HEK293 (cell line): Measurements from ENCODE around the gene MAL.

ENCODE experiments used
- CTCF ChIA-PET: fragments of 350-600 bp; formaldehyde crosslinking; extraction: SDS; loops from one replicate; lab custom pipeline; 2021; ENCODE audit warnings: antibody characterized with exemption; lab: Yijun Ruan, JAX
- POLR2A ChIA-PET: fragments of 300-600 bp; formaldehyde crosslinking; extraction: SDS; loops from one replicate; lab custom pipeline; 2020; ENCODE audit warnings: antibody characterized with exemption, inconsistent platforms; lab: Yijun Ruan, JAX
- H3K27ac ChIP-seq: fragments of 200-500 bp; sonication (Bioruptor generic); 2 replicates; pipeline ENCODE4 v1.5.1; 2014; ENCODE audit warnings: low read depth, low read length, control low read depth, inconsistent platforms; ENCODE audit errors: extremely low read depth
- H3K36me3 ChIP-seq, 2 experiments: fragments of 200-500 bp in 1 of 2; sonication (Bioruptor generic) in 1 of 2; 1 replicate in 1 of 2; 2 replicates in 1 of 2; pipeline ENCODE4 v1.5.1; 2014 to 2017; ENCODE audit warnings: inconsistent platforms in 2 of 2, low read length in 2 of 2; ENCODE audit not compliant: control insufficient read depth in 2 of 2, insufficient read depth in 1 of 2
- H3K4me1 ChIP-seq: fragments of 200-500 bp; sonication (Bioruptor generic); 2 replicates; pipeline ENCODE4 v1.5.1; 2014; ENCODE audit warnings: mild to moderate bottlenecking, low read length, inconsistent platforms; ENCODE audit not compliant: control insufficient read depth, insufficient read depth
- H3K4me3 ChIP-seq: 2 replicates; pipeline ENCODE4 v1.5.1; 2011; ENCODE audit warnings: low read depth, mild to moderate bottlenecking, control low read depth, low read length, moderate library complexity
- H3K9me3 ChIP-seq: fragments of 200-500 bp; sonication (Bioruptor generic); 2 replicates; pipeline ENCODE4 v1.5.1; 2014; ENCODE audit warnings: low read depth, low read length, inconsistent platforms; ENCODE audit not compliant: control insufficient read depth, insufficient read depth
- GLI2 ChIP-seq: fragments of 450-650 bp; formaldehyde crosslinking; IDR thresholded peaks from 2 replicates; pipeline ENCODE4; 2017; ENCODE audit warnings: missing biosample characterization, missing genetic modification characterization, low read depth, borderline replicate concordance
- GLIS1 ChIP-seq: fragments of 450-650 bp; formaldehyde crosslinking; IDR thresholded peaks from 2 replicates; pipeline ENCODE4 v1.5.1; 2016; ENCODE audit warnings: missing biosample characterization, missing genetic modification characterization
- PRDM1 ChIP-seq: fragments of 450-650 bp; formaldehyde crosslinking; IDR thresholded peaks from 2 replicates; pipeline ENCODE4; 2016; ENCODE audit warnings: missing biosample characterization, missing genetic modification characterization
- YY1 ChIP-seq: fragments of 450-650 bp; formaldehyde crosslinking; IDR thresholded peaks from 2 replicates; pipeline ENCODE4 v1.5.1; 2018; ENCODE audit warnings: missing biosample characterization, missing genetic modification characterization
- ZBTB7A ChIP-seq: fragments of 450-650 bp; formaldehyde crosslinking; IDR thresholded peaks from 2 replicates; pipeline ENCODE4 v1.5.1; 2016; ENCODE audit warnings: low read depth, missing biosample characterization, missing genetic modification characterization
- ZFP69B ChIP-seq: fragments of 450-650 bp; formaldehyde crosslinking; IDR thresholded peaks from 2 replicates; pipeline ENCODE4 v1.5.1; 2016; ENCODE audit warnings: missing biosample characterization, missing genetic modification characterization
- ZNF121 ChIP-seq: fragments of 450-650 bp; formaldehyde crosslinking; IDR thresholded peaks from 2 replicates; pipeline ENCODE4 v1.5.1; 2016; ENCODE audit warnings: missing biosample characterization, missing genetic modification characterization
- ZNF169 ChIP-seq: fragments of 450-650 bp; formaldehyde crosslinking; IDR thresholded peaks from 2 replicates; pipeline ENCODE4 v1.5.1; 2016; ENCODE audit warnings: missing biosample characterization, missing genetic modification characterization
- ZNF221 ChIP-seq: fragments of 450-650 bp; formaldehyde crosslinking; IDR thresholded peaks from 2 replicates; pipeline ENCODE4 v1.5.1; 2017; ENCODE audit warnings: missing biosample characterization, missing genetic modification characterization, borderline replicate concordance
- ZNF239 ChIP-seq: fragments of 450-650 bp; formaldehyde crosslinking; IDR thresholded peaks from 2 replicates; pipeline ENCODE4 v1.5.1; 2016; ENCODE audit warnings: missing biosample characterization, missing genetic modification characterization
- ZNF248 ChIP-seq: fragments of 450-650 bp; formaldehyde crosslinking; IDR thresholded peaks from 2 replicates; pipeline ENCODE4 v1.5.1; 2017; ENCODE audit warnings: missing biosample characterization, missing genetic modification characterization
- ZNF404 ChIP-seq: fragments of 450-650 bp; formaldehyde crosslinking; IDR thresholded peaks from 2 replicates; pipeline ENCODE4 v1.5.1; 2017; ENCODE audit warnings: missing biosample characterization, missing genetic modification characterization
- ZNF626 ChIP-seq: fragments of 450-650 bp; sonication (Bioruptor Pico); formaldehyde crosslinking; IDR thresholded peaks from 2 replicates; pipeline ENCODE4 v1.5.1; 2018; ENCODE audit warnings: missing biosample characterization, missing genetic modification characterization, inconsistent platforms
- ZNF768 ChIP-seq: fragments of 450-650 bp; formaldehyde crosslinking; IDR thresholded peaks from 2 replicates; pipeline ENCODE4 v1.5.1; 2018; ENCODE audit warnings: missing biosample characterization, mild to moderate bottlenecking, missing genetic modification characterization
- ZNF830 ChIP-seq: fragments of 450-650 bp; IDR thresholded peaks from 2 replicates; pipeline ENCODE4 v1.5.0; 2018; ENCODE audit warnings: missing biosample characterization, missing genetic modification characterization, low read depth, mild to moderate bottlenecking, moderate library complexity
- ZNF843 ChIP-seq: fragments of 450-650 bp; formaldehyde crosslinking; IDR thresholded peaks from 2 replicates; pipeline ENCODE4 v1.5.1; 2016; ENCODE audit warnings: missing biosample characterization, missing genetic modification characterization
- TF ChIP-seq, protein P1 (sequence below): fragments of 450-650 bp; formaldehyde crosslinking; IDR thresholded peaks from 2 replicates; pipeline ENCODE4 v1.5.1; 2016; ENCODE audit warnings: missing biosample characterization, missing genetic modification characterization
- TF ChIP-seq, protein P2 (sequence below): fragments of 450-650 bp; formaldehyde crosslinking; IDR thresholded peaks from 2 replicates; pipeline ENCODE4 v1.5.1; 2017; ENCODE audit warnings: missing biosample characterization, missing genetic modification characterization
- TF ChIP-seq, protein P3 (sequence below): fragments of 450-650 bp; formaldehyde crosslinking; IDR thresholded peaks from 2 replicates; pipeline ENCODE4 v1.5.1; 2016; ENCODE audit warnings: missing biosample characterization, missing genetic modification characterization
- TF ChIP-seq, protein P4 (sequence below): fragments of 450-650 bp; formaldehyde crosslinking; IDR thresholded peaks from 2 replicates; pipeline ENCODE4 v1.5.0; 2017; ENCODE audit warnings: missing biosample characterization, missing genetic modification characterization, borderline replicate concordance
- TF ChIP-seq, protein P5 (sequence below): fragments of 450-650 bp; formaldehyde crosslinking; IDR thresholded peaks from 2 replicates; pipeline ENCODE4 v1.5.1; 2016; ENCODE audit warnings: missing biosample characterization, missing genetic modification characterization

The MAL gene

GRCh38 chr2:94997981-94998930 lies 27.3 kb upstream of the MAL start:
- Histone ChIP-seq H3K4me1 (no peaks in the 10 kb centered on the region), H3K4me3 (no peak overlapping the region), H3K36me3 (no peaks in the 10 kb centered on the region), H3K27ac (no peak overlapping the region), H3K9me3 (no peaks in the 10 kb centered on the region)
- ChIA-PET POLR2A (no interaction called here), CTCF (no interaction called here)
- TF ChIP-seq ZNF221, result no peak
- no peak for TF ChIP-seq ZNF169 (tag by site-specific recombination)
- no peak for TF ChIP-seq YY1 (tag by site-specific recombination)
- TF ChIP-seq, protein P1, sequence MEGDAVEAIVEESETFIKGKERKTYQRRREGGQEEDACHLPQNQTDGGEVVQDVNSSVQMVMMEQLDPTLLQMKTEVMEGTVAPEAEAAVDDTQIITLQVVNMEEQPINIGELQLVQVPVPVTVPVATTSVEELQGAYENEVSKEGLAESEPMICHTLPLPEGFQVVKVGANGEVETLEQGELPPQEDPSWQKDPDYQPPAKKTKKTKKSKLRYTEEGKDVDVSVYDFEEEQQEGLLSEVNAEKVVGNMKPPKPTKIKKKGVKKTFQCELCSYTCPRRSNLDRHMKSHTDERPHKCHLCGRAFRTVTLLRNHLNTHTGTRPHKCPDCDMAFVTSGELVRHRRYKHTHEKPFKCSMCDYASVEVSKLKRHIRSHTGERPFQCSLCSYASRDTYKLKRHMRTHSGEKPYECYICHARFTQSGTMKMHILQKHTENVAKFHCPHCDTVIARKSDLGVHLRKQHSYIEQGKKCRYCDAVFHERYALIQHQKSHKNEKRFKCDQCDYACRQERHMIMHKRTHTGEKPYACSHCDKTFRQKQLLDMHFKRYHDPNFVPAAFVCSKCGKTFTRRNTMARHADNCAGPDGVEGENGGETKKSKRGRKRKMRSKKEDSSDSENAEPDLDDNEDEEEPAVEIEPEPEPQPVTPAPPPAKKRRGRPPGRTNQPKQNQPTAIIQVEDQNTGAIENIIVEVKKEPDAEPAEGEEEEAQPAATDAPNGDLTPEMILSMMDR, result no peak
- no peak for TF ChIP-seq ZNF843 (tag by site-specific recombination)
- no peak for TF ChIP-seq PRDM1 (tag by site-specific recombination)

DNA sequence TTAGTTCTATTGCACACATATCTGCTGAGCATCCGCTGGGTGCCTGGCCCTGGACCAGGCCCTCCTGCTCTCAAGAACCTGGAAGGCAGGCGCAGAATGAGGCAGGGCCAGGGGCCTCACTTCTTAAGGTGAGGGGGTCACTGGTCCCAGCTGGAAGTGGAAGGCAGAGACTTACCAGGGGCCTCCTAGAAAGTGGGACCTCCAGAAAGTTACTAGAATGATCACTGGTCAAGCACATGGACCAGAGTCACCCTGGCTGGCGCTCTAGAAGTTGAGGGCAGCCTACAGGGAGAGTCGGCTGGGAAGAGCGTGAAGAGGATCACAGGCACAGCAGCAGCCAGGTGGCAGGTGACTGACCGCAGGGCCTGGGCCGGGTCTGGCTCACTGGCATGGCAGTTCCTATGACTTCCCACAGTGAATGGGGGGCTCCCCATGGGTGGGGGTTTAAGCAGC lies 26.1 kb upstream of the MAL start:
- Histone ChIP-seq H3K9me3 (no peaks in the 10 kb centered on the region), H3K36me3 (no peaks in the 10 kb centered on the region), H3K4me3 (no peak overlapping the region), H3K4me1 (no peaks in the 10 kb centered on the region), H3K27ac (no peak overlapping the region)
- CTCF ChIA-PET, result no interaction called here
- POLR2A ChIA-PET, result interaction anchor here (0.6 kb wide), 1 partner anchor 148 kb away, joined by 6 read pairs; no protein-coding TSS in a partner anchor
- TF ChIP-seq ZNF830 (tag by site-specific recombination) (no peak), ZNF121 (tag by site-specific recombination) (no peak), ZNF626 (tag by site-specific recombination) (no peak), GLIS1 (no peak), GLI2 (no peak), ZBTB7A (tag by site-specific recombination) (no peak), ZFP69B (tag by site-specific recombination) (no peak), ZNF768 (no peak), ZNF248 (tag by site-specific recombination) (no peak), ZNF404 (tag by site-specific recombination) (no peak), ZNF239 (tag by site-specific recombination) (no peak)
- TF ChIP-seq, protein P2, sequence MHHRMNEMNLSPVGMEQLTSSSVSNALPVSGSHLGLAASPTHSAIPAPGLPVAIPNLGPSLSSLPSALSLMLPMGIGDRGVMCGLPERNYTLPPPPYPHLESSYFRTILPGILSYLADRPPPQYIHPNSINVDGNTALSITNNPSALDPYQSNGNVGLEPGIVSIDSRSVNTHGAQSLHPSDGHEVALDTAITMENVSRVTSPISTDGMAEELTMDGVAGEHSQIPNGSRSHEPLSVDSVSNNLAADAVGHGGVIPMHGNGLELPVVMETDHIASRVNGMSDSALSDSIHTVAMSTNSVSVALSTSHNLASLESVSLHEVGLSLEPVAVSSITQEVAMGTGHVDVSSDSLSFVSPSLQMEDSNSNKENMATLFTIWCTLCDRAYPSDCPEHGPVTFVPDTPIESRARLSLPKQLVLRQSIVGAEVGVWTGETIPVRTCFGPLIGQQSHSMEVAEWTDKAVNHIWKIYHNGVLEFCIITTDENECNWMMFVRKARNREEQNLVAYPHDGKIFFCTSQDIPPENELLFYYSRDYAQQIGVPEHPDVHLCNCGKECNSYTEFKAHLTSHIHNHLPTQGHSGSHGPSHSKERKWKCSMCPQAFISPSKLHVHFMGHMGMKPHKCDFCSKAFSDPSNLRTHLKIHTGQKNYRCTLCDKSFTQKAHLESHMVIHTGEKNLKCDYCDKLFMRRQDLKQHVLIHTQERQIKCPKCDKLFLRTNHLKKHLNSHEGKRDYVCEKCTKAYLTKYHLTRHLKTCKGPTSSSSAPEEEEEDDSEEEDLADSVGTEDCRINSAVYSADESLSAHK (tag by site-specific recombination), result no peak
- TF ChIP-seq, protein P3, sequence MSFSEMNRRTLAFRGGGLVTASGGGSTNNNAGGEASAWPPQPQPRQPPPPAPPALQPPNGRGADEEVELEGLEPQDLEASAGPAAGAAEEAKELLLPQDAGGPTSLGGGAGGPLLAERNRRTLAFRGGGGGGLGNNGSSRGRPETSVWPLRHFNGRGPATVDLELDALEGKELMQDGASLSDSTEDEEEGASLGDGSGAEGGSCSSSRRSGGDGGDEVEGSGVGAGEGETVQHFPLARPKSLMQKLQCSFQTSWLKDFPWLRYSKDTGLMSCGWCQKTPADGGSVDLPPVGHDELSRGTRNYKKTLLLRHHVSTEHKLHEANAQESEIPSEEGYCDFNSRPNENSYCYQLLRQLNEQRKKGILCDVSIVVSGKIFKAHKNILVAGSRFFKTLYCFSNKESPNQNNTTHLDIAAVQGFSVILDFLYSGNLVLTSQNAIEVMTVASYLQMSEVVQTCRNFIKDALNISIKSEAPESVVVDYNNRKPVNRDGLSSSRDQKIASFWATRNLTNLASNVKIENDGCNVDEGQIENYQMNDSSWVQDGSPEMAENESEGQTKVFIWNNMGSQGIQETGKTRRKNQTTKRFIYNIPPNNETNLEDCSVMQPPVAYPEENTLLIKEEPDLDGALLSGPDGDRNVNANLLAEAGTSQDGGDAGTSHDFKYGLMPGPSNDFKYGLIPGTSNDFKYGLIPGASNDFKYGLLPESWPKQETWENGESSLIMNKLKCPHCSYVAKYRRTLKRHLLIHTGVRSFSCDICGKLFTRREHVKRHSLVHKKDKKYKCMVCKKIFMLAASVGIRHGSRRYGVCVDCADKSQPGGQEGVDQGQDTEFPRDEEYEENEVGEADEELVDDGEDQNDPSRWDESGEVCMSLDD (tag by site-specific recombination), result no peak
- TF ChIP-seq, protein P4, sequence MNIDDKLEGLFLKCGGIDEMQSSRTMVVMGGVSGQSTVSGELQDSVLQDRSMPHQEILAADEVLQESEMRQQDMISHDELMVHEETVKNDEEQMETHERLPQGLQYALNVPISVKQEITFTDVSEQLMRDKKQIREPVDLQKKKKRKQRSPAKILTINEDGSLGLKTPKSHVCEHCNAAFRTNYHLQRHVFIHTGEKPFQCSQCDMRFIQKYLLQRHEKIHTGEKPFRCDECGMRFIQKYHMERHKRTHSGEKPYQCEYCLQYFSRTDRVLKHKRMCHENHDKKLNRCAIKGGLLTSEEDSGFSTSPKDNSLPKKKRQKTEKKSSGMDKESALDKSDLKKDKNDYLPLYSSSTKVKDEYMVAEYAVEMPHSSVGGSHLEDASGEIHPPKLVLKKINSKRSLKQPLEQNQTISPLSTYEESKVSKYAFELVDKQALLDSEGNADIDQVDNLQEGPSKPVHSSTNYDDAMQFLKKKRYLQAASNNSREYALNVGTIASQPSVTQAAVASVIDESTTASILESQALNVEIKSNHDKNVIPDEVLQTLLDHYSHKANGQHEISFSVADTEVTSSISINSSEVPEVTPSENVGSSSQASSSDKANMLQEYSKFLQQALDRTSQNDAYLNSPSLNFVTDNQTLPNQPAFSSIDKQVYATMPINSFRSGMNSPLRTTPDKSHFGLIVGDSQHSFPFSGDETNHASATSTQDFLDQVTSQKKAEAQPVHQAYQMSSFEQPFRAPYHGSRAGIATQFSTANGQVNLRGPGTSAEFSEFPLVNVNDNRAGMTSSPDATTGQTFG (tag by site-specific recombination), result no peak
- TF ChIP-seq, protein P5, sequence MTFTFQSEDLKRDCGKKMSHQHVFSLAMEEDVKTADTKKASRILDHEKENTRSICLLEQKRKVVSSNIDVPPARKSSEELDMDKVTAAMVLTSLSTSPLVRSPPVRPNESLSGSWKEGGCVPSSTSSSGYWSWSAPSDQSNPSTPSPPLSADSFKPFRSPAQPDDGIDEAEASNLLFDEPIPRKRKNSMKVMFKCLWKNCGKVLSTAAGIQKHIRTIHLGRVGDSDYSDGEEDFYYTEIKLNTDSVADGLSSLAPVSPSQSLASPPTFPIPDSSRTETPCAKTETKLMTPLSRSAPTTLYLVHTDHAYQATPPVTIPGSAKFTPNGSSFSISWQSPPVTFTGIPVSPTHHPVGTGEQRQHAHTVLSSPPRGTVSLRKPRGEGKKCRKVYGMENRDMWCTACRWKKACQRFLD (tag by site-specific recombination), result no peak
